GM20431 (cell line): ENCODE measurements around the gene SPAG16.

Experiments used
- in situ Hi-C: fragments of 300-500 bp; cut with MseI, MboI; formaldehyde crosslinking; loops from one replicate; pipeline ENCODE4 v1.15.0; 2020; ENCODE audit warnings: low sequenced_read_pairs; ENCODE audit not compliant: unreplicated experiment

Gene SPAG16

GRCh38 chr2:214311031-214311533, 1026.8 kb downstream of the SPAG16 start:
- in situ Hi-C loops: no loop called here

GRCh38 chr2:214311931-214312749, 1027.9 kb downstream of the SPAG16 start:
- in situ Hi-C loops: no loop called here

GRCh38 chr2:214315324-214315723, 1031.1 kb downstream of the SPAG16 start:
- in situ Hi-C loops: no loop called here

GRCh38 chr2:214320211-214320610, 1035.9 kb downstream of the SPAG16 start:
- in situ Hi-C loops: no loop called here

GRCh38 chr2:214322662-214323061, 1038.4 kb downstream of the SPAG16 start:
- in situ Hi-C loops: no loop called here

GRCh38 chr2:214325404-214325803, 1041.1 kb downstream of the SPAG16 start:
- in situ Hi-C loops: no loop called here

- in situ Hi-C loops: no loop called here
Measured at GRCh38 chr2:214328941-214329340, 1044.7 kb downstream of the SPAG16 start.

- in situ Hi-C loops: no loop called here
Measured at GRCh38 chr2:214341646-214342045, 1057.4 kb downstream of the SPAG16 start.

GRCh38 chr2:214358506-214358905, 1074.2 kb downstream of the SPAG16 start:
- in situ Hi-C loops: no loop called here

- in situ Hi-C loops: no loop called here
Measured at GRCh38 chr2:214361116-214361515, 1076.9 kb downstream of the SPAG16 start.

GRCh38 chr2:214365549-214365948, 1081.3 kb downstream of the SPAG16 start:
- in situ Hi-C loops: no loop called here

GRCh38 chr2:214367171-214367570, 1082.9 kb downstream of the SPAG16 start:
- in situ Hi-C loops: no loop called here

GRCh38 chr2:214376618-214377285, 1092.5 kb downstream of the SPAG16 start:
- in situ Hi-C loops: no loop called here

GRCh38 chr2:214377286-214377624, 1093.0 kb downstream of the SPAG16 start:
- in situ Hi-C loops: no loop called here

- in situ Hi-C loops: no loop called here
Measured at GRCh38 chr2:214378455-214379103, 1094.3 kb downstream of the SPAG16 start.

GRCh38 chr2:214379227-214379626, 1095.0 kb downstream of the SPAG16 start:
- in situ Hi-C loops: no loop called here

GRCh38 chr2:214380681-214381080, 1096.4 kb downstream of the SPAG16 start:
- in situ Hi-C loops: no loop called here

GRCh38 chr2:214382229-214382628, 1098.0 kb downstream of the SPAG16 start:
- in situ Hi-C loops: no loop called here

GRCh38 chr2:214386720-214387119, 1102.5 kb downstream of the SPAG16 start:
- in situ Hi-C loops: no loop called here

- in situ Hi-C loops: no loop called here
Measured at GRCh38 chr2:214389334-214389733, 1105.1 kb downstream of the SPAG16 start.

GRCh38 chr2:214393796-214394195, 1109.5 kb downstream of the SPAG16 start:
- in situ Hi-C loops: no loop called here
